K562 (cell line): Measurements from ENCODE around the gene NDUFV3. TPM values are rescaled to one million over a fixed set of nuclear protein-coding genes. Genes with fewer than 3 reads are reported as not detected.

Experiments used
- CREM ChIP-seq: IDR thresholded peaks from 2 replicates; pipeline ENCODE4 v1.6.1; 2014; ENCODE audit warnings: antibody characterized with exemption, low read depth
- DACH1 ChIP-seq: fragments of 450-650 bp; IDR thresholded peaks from 2 replicates; pipeline ENCODE4 v1.6.1; 2018; ENCODE audit not compliant: partially characterized antibody
- DIDO1 ChIP-seq: fragments of 450-650 bp; IDR thresholded peaks from 2 replicates; pipeline ENCODE4 v1.6.1; 2016; ENCODE audit warnings: low read depth, missing biosample characterization, missing genetic modification characterization
- E2F3 ChIP-seq: fragments of 250-450 bp; sonication (Bioruptor Pico); IDR thresholded peaks from 2 replicates; pipeline ENCODE4 v1.4.0; 2020; ENCODE audit warnings: mild to moderate bottlenecking
- KDM1A ChIP-seq, 2 experiments: fragments of 450-650 bp; IDR thresholded peaks; 2 replicates each; pipeline ENCODE4 v1.6.1; 2016; ENCODE audit warnings: mild to moderate bottlenecking in 2 of 2
- KDM2B ChIP-seq: fragments of 250-450 bp; sonication (Bioruptor Pico); IDR thresholded peaks from 2 replicates; pipeline ENCODE4 v1.8.0; 2021; ENCODE audit warnings: mild to moderate bottlenecking, moderate library complexity
- MTA1 ChIP-seq: fragments of 450-650 bp; IDR thresholded peaks from 2 replicates; pipeline ENCODE4 v1.6.1; 2017; ENCODE audit warnings: borderline replicate concordance
- STAT5A ChIP-seq: IDR thresholded peaks from 2 replicates; pipeline ENCODE4 v1.6.1; 2012; ENCODE audit warnings: low read length, inconsistent platforms, borderline replicate concordance
- TARDBP ChIP-seq: fragments of 450-650 bp; IDR thresholded peaks from 2 replicates; pipeline ENCODE4 v1.6.1; 2016
- TBL1XR1 ChIP-seq, 2 experiments: IDR thresholded peaks; 2 replicates each; pipeline ENCODE4 v1.6.1; 2012; ENCODE audit warnings: improper control_type of control experiment in 2 of 2, low read length in 2 of 2, mild to moderate bottlenecking in 1 of 2
- TRIM24 ChIP-seq, 2 experiments: fragments of 450-650 bp; IDR thresholded peaks; 2 replicates each; pipeline ENCODE4 v1.6.1; 2016
- ZBTB2 ChIP-seq: fragments of 450-650 bp; IDR thresholded peaks from 2 replicates; pipeline ENCODE4 v1.6.1; 2016; ENCODE audit warnings: antibody characterized with exemption
- ZBTB40 ChIP-seq, 2 experiments: fragments of 450-650 bp in 1 of 2; sonication (generic) in 1 of 2; formaldehyde crosslinking in 1 of 2; IDR thresholded peaks; 2 replicates each; pipeline versions ENCODE4 v1.7.1 to v1.9.0; 2016 to 2022; ENCODE audit warnings: inconsistent platforms in 1 of 2, mild to moderate bottlenecking in 1 of 2, missing genetic modification reagents in 1 of 2
- ZNF212 ChIP-seq: fragments of 450-650 bp; formaldehyde crosslinking; IDR thresholded peaks from 2 replicates; pipeline ENCODE4 v1.4.0; 2020; ENCODE audit warnings: mild to moderate bottlenecking
- ZNF511 ChIP-seq: sonication (generic); formaldehyde crosslinking; IDR thresholded peaks from 2 replicates; pipeline ENCODE4 v1.8.0; 2022; ENCODE audit warnings: mild to moderate bottlenecking, missing genetic modification reagents
- ZNF561 ChIP-seq: fragments of 450-650 bp; formaldehyde crosslinking; conservative IDR thresholded peaks from 2 replicates; pipeline ENCODE4 v1.4.0; 2020; ENCODE audit warnings: mild to moderate bottlenecking, moderate library complexity
- ZNF586 ChIP-seq: fragments of 450-650 bp; formaldehyde crosslinking; conservative IDR thresholded peaks from 2 replicates; pipeline ENCODE4 v1.4.0; 2020; ENCODE audit warnings: mild to moderate bottlenecking, moderate library complexity
- ZNF778 ChIP-seq: fragments of 450-650 bp; formaldehyde crosslinking; IDR thresholded peaks from 2 replicates; pipeline ENCODE4 v1.4.0; 2020; ENCODE audit warnings: mild to moderate bottlenecking, moderate library complexity
- polyA plus RNA-seq, 8 experiments: library from polyadenylated mRNA; depleted of rRNA in 4 of 8; stranded (reverse) in 5 of 8; unstranded in 3 of 8; fragments of >200 nt; fragmentation: Nextera tagmentation in 2 of 8; fragmentation: Illumina TruSeq in 1 of 8; extraction: Ambion mirVana in 2 of 8; extraction: Trizol in 1 of 8; gene quantifications; 2 replicates each; pipeline versions ENCODE4 v1.2.1 to v1.2.3, GENCODE V29; 2011 to 2014; ENCODE audit warnings: inconsistent platforms in 1 of 8, missing spikeins in 1 of 8
- total RNA-seq, 7 experiments: library from RNA; depleted of rRNA in 6 of 7; stranded (reverse); fragments of >200 nt in 6 of 7; fragmentation: Illumina TruSeq in 2 of 7; extraction: Trizol in 2 of 7; gene quantifications; 2 replicates each; pipeline versions ENCODE4 v1.2.1 to v1.2.3, GENCODE V29; 2011 to 2021; ENCODE audit warnings: low replicate concordance in 1 of 7

NDUFV3 gene
- total and polyA plus RNA-seq, 9 of the 15 experiments (the other 6 are each of a cell fraction or from before 2014, with no cell fraction given) = 19.1 to 87.8 (median 74.3) TPM

- TF ChIP-seq ZBTB40 (IDR thresholded peaks at IDR 0.05) (no peak), ZBTB40 (CRISPR knock-in tag; IDR thresholded peaks at IDR 0.05) (no peak), DIDO1 (tag) (no peak), DACH1 (peak; percentile 23), STAT5A (0 out of 2 replicates have a peak, but pooled peaks have one; percentile 9), ZNF511 (peak; percentile 48; the same call in 1 of the 2 replicates), ZNF586 (CRISPR knock-in tag) (no peak), KDM1A (IDR thresholded peaks at IDR 0.05) (no peak), TBL1XR1 (IDR thresholded peaks at IDR 0.05; ENCODE audit: low read length in 2 of 2) (peak in 1 of 2 experiments; percentile 45; a peak in 1 of 4 replicates), TRIM24 (IDR thresholded peaks at IDR 0.05) (no peak), CREM (peak; percentile 96), KDM2B (peak; percentile 56; the same call in 1 of the 2 replicates), ZNF212 (CRISPR knock-in tag) (no peak), ZNF778 (no peak), ZNF561 (no peak), TARDBP (0 out of 2 replicates have a peak, but pooled peaks have one; percentile 29), ZBTB2 (peak; percentile 90), E2F3 (CRISPR knock-in tag) (peak; percentile 66; the same call in 1 of the 2 replicates), MTA1 (peak; percentile 84)
Observed at GRCh38 chr21:42892931-42893755, at the start of gene NDUFV3 (continued).
